SW 1271 (cell line): ENCODE data around the gene STIP1.

Source experiments
- DNase-seq, 2 experiments: peaks; one replicate each; lab custom pipeline; 2025; lab: John Stamatoyannopoulos, UW

STIP1 gene

DNA sequence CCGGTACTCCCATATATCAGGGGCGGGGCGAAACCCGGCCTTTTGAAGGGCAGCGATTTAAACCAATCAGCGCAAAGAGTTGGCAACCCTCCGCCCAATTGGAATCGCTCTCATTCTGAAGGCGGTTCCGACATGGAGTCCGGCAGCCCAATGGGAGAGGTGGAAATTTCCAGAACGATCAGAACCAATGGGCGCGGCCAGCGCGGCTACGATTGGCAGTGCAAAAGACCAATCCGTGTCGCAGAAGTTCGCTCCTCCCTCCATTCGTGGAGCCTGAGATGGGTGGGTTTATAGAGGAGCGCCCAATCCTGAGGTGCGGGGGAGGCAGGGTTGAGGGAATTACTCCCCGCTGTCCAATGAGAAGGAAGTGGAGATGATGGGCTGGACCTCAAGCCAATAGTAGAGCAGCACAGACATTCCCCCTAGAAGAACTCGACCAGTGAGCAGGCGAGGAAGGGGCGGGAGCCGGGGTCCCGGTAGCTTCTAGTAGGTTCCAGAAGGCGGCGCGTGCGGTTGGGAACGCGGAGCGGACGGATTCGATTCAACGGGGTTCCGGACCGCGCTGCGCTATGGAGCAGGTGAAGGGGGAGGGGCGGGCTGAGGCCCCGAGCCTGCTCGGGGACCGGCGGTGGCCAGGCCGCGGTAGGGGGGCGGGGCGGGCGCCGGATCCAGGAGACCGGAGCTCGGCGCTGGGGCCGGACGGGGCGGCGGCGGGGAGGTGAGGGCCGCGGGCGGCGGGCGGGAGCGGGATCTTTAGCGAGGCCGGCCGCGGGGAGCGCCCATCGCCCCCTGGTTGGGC lies at the start of gene STIP1:
TSS of gene STIP1 (plus strand) at position 479 of the 799 bp plus-strand sequence. CDS start at position 570, 91 bp downstream.
- DNase-seq = peak; percentile 98 to 100

DNA sequence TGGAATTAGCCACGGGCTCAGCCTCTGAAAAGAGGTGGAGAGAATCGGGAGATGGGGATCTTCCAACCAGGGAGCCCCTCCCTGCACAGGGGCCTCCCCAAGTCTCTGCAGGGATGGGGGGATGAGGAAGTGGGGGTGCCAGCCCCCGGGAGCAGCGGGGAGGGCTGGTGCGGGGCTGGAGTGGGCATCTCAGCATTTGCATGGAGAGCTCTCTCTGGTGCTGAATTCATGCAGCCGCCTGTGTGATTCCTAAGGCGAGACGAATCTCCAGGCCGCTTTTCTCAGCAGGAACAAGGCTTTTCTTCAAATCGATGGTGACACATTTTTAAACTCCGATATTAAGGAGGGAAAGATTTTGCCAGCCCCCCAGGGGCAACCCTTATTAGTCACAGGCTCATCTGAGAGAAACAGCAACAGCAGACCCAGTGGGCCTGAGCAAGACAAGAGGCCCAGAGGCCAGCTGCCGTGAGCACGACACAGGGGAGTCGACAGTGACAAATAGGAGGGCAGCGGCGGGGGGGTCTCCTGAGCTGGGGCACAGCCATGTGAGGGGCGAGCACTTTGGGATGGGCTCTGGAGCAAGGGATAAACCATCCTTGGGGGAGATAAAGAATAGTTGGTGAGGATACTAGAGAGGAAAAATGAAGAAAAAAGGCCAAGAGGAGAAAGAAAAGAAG lies 49.1 kb upstream of the STIP1 start:
- no peak for DNase-seq

DNA sequence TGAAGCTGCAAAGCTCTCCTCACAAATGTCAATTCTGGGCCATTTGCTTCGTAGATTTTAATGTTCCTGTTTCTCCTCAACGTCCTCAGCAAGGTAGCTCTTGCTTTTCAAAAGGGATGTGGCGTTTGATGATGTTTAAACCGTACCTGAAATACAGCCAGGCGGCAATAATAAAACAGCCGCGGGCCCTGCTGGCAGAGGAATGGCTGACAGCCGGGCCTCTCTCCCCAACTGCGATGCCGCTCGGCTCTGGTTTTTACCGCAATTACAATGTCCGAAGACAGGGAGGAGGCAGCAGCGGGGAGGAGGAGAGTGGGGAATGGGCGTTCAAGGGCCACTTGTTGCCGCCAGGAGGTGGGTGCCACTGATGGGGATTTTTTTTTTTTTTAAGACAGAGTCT lies 47.6 kb upstream of the STIP1 start:
- no peak for DNase-seq

DNA sequence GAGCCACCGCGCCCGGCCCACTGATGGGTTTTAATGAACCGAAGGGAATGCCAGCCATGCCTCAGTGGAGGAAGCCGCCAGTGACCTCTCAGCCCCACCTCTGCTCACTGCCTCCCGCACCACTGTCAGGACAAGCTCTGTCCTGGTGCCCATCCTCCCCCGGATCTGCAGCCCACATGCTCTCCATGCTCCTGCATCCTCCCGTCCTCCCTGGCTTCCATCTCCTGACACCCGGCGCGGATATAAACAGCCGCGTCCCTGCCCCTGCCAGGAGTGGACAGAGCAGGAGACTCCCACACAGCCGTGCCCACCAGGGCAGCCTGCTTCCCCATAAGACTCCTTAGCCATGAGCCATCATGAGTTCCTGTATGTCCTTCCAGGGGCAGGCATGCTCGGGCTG lies 46.9 kb upstream of the STIP1 start:
- DNase-seq = no peak

DNA sequence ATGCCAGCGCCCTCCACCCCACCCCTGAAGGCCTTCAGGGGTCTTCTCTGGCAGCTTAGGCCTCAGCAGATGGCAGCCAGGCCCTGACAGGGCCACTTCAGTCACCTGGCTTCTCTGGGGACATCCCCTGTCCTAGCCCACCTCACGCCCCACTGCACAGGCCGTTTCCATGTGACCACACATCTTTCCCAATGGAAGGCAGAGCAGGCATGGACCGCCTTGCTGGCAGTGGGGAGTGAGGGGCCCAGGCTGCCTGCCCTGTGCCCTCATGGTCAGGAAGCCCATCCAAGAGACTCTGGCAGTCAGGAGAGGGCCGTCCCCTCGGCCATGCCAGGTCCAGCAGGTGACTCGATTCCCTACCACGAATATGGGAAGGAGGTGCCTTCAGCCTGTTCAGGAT lies 45.9 kb upstream of the STIP1 start:
- DNase-seq = no peak

DNA sequence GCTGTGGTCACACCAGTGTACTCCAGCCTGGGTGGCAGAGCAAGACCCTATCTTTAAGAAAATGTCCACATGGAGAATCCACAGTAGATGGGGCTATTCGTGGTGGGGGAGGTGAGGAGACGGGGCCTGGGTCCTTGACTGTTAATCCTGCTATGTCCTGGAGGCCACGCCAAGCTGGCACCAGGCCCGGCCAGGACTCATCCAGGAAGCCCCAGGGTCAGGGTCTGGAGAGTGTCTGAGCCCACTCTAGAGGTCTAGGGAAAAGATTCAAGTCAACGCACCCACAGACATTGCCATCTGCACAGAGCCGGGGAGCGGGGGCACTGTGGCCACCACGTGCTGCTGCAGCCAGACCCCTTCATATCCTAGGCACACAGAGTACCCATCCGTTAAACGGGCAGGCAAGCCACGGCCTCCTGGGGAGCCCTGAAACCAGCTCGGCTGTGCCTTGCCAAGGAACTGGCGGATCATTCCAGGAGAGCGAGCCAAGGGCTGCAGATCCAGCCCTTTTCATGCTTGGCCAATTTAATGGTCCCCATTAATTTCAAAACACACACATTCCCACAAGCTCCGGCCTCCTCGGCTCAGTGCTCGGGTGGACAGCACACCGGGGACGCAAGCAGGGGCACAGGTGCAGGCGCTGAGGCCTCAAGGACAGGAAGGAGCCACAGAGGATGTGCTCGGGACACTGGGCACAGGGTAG lies 44.7 kb upstream of the STIP1 start:
- DNase-seq = no peak

DNA sequence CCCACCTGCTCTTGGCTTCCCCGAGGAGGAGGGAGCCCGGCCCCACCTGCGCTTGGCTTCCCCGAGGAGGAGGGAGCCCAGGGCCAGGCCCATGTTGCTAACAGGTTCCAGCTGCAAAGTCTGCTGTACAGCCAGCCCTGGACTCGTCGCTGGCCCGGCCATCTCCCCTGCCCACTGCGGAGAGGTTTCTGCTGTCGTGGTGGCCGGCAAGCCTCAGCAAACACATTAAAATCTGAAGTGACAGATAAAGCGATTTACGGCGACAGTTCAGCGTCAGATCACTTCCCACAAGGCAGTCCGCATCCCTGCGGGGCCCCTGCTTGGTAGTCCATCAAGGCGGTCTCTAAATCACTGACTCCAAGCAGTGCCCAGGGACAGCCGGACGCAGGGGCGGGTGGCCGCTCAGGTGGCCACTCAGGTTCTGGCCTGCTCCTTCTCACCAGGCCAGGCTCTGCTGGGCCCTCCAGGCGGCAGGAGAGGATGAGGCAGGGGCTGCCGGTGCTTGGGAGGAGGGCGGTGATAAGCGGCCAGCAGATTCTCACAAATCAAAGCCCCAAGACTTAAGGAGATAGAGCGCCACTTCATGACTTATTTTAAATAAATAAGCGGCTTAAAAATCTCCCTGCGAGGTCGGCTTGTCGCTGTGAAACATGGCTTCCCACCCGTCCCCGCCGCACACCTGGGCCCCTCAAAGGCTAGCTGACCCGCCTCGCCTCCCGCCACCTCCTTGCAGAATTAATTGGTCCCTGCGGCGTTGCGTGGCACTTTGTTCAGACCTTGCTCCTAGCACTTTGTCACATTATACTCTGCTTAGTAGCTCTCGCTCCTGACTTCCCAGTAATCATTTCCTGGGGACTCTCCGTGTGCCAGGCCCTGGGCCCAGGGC lies 41.1 kb upstream of the STIP1 start:
- no peak for DNase-seq

DNA sequence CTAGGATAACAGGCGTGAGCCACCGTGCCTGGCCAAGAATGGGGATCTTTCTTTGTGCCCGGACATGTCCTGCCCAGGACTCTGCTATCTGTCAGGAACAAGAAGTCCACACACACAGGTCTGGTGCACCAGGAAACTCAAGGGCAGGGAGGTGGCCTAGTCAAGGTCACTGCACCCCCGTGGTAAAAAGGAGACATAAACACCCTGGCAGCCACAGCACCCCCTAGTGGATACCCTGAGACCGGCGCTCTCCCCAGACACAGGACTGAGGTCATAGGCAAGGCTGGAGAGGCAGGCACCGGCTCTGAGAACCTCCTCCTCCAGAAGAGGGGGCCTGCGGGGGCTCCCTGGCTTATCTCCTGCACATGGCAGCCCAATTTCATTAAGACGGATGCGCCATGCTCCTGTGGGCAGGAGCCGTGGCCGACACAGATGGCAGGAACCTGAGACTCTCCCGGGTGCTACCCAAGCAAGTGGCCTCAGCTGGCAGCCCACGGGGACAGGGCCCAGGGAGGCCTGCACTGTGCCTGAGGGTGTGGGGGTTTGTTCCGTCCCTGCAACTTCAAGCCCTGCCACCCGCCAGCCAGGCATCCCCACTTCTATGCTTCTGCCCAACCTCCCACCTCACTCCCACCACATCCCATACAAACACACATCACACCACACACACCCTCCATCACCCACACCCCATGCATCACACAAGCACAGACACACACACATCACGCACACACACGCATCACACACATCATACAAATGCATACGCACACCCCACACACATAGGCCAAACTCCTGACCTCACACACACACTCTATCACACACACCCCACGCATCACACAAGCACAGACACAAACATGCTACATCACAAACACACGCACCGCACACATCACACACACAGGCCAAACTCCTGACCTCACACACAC lies 39.7 kb upstream of the STIP1 start:
- peak in 1 of 2 experiments; percentile 41 for DNase-seq

DNA sequence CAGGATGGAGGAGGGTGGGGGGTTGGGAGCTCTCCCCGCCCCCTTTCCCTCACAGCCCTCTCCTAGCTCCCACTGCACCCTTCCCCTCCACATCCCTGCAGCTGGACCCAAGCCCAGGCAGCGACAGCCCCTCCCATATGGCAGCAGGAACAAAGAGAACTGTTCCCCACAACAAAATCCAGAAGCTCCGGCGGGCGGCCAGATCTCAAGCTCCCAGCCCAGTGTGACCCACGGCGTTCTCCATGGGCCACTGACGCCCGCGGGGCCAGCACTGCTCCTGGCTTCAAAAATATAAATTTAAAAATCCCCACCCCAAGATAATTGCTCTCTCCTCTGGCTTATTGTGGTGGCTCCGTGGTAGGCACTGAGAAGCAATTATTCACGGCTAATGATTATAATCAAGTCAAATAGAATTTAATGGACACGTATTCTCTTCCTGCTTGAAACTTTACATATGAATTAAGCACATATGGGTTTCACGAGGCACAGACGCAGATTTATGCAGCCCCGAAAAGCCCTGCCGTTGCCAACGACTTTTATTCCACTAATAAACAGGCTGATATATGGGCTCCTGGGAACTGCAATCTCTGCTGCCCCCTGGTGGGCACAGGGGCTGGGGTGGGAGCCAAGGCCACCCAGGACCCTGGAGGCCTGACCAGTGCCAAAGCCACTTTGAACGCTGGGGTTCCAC lies 37.6 kb upstream of the STIP1 start:
- peak in 1 of 2 experiments; percentile 40 for DNase-seq

DNA sequence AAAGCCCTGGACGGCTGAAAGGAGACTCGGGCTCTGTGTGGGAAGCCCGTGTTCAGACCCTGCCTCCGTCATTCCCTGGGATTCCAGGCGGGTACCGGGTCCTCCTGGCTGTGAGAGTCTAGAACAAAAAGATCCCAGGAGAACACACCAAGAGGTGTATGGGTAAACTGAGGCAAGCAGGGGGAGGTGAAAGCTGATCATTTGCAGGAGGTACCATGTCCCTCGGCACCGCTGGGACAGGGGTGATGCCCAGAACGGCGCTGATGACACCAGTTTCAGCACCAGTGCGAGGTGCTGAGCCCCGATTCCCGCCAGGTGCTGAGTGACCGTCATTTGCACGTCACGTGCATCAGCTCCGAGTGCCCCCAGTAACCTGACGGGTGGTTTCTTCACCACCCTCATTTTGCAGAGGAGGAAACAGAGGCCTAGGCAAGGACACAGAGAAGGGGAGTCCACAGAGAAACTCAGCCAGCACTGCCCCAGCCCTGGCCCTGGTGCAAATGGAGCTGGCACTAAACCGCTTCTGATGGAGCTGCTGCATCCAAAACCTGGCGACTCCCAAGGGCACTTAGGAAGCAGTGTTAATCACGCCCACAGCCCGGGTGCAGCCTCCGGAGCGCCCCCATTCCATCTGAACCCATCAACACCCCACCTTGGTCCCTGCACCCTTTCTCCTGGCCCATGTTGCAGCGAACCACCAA lies 36.9 kb upstream of the STIP1 start:
- no peak for DNase-seq

DNA sequence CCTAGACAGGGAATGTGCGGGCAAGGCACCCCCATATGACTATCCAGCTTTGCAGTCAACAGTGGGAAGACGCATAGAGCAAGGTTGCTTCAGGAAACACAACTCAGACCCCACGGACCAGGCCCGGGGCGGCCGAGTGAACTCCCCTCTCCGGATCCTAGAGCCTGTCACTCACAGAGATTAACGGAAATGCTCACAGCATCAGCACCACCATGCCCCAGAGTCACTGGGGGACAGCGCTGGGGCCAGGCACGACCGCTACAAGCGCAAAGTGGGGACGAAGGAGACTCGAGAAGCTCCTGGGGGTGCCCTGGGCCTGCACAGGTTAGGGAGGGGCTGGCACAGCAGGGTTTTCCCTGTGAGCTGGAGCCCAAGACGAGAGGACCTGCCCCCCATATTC lies 35.9 kb upstream of the STIP1 start:
- no peak for DNase-seq

DNA sequence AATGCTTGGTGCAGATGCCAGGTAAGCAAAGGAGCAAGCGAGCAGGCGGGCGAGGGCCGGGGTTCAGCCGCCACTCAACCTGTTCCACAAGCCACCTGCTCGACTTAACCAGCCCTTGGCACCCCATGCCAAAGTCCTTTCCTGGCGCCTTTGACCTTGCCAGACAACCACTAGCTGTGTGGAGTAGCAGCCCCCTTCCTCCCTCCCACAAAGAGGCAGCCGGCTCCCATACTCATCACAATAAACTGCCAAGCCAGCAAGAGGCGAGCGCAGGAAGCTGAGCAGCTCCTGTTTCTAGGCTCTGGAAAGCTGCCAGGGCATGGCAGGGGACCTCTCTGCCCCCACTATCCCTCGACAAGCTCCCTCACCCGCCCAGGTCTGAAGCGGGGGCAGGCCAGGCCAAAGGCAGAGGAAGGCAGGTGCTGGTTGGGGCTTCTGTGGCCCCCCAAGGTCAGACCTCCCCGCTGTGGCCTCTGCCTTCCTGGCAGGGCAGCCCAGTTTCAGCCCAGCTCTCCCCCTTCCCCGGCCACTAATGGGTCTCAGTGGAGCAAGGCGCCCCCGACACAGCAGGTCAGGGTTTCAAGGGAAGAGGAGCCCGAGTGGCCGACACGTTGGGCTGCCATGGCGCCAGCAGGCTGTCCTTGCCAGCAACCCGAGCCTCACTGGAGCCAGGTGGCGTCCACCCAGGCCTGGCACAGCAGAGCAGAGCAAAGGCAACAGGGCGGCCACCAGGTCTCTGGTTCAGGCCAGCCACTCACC lies 35.3 kb upstream of the STIP1 start:
- no peak for DNase-seq

DNA sequence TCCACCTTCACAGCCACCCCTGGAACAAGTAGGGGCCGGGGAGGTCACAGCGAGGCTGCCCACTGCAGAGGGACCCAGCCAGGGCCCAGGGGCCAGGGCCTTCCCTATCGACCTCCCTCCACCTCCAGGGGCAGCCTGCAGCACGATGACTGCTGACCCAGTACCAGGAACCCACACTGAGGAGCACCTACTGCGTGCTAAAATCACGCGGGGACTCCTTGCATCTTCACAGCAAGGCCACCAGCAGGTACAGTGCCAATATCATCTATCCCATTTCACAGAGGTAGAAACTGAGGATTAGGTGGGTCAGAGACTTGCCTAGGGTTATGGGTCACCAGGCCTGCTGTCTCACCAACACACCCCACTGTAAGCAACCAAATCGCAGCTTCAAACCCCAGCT lies 34.6 kb upstream of the STIP1 start:
- no peak for DNase-seq

DNA sequence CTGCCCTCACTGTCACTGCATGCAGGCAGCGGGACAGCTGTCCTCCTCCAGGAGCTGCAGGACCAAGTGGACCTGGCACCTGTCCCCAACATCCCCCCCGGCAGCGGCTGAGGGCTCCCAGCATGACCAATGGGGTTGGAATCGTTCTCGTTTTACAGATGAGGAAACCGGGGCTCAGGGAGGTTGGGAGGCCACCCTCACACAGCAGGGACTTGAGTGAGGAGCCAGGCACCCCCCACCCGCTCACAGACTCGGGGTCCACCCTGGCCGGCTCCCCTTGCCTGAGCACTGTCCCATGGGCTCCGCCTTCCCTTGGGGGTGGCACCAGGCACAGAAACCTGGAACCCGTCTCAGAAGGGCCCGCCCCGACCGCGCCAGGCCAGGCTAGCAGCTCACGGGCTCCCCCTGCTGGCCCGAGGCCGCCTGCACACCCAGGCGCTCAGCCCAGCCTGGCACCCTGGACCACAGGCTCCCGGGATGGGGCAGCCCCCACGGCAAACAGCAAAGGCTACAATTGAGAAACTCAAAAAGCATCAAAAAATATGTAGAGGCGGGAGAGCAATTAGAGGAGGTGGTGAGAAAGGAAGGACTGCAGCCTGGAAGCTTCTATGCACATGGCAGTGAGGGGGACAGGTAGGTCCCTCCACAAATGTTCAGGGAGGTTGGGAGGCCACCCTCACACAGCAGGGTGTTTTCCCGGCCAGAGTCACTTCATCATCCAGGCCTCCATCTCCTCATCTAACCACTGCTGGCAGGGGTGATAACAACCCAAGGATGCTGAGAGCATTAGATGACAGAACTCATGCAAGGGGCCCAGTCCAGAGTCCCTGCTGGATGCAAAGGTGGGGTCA lies 32.9 kb upstream of the STIP1 start:
- DNase-seq = peak in 1 of 2 experiments; percentile 30

DNA sequence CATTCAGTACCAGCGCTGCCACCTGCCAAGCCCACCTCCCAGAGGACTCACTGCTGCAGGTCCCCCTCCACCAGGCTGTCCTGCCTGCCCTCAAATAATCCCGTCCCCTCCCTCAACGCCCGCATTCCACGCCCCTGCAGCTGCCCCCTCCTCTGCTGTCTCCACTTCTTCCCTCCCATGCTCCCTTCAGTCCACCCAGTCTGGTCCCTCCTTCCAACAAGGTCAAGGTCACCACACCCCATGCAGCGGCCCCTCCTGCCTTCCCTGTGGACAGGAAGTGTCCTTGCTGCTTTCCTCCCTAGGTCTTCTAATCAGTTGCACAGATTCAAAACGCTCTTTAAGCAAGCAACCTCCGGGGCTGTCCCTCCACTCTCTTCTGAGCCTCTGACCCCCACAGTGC lies 32.2 kb upstream of the STIP1 start:
- DNase-seq = no peak

DNA sequence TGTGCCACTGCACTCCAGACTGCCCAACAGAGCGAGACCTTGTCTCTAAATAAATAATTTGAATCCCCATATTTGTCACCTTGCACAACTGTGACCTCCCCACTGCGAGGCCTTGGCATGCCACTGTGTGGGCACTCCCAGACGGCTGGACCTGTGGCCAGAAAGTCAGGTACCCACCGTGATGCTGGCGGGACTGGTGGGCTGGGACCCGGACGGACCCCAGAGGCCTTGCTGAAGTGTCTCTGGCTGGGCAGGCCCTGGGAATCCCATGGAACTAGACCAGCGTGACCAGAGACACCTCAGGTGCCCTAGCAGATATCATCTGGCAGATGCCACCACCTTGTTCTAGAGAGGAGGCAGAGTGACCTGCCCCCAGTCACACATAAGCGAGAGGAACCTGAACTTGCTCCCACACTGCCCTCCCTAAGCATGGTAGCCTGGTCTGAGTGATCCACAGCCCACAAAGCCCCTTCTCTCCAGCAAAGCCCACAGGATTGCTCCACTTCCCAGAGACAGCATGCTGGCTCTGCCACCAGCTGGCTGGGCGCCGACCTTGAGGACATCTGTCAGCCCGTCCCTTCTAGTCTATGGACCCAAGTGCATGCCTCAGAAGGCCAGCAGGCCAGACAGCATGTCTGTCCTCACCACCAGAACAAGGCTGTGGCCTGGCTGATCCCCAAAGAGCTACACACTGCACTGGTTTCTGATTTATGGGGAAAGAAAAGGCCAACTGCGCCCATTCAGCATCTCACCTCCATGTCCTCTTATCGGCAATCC lies 29.5 kb upstream of the STIP1 start:
- no peak for DNase-seq
